Karpas-422 (cell line): ENCODE results near the gene NSUN3. TPM values are rescaled to one million over a fixed set of nuclear protein-coding genes. Genes with fewer than 3 reads are reported as not detected.

Experiments used
- DNase-seq: peaks from one replicate; pipeline ENCODE4 v3.0.0-alpha.2; 2015
- H2AFZ ChIP-seq: fragments of 200-600 bp; sonication (generic); 2 replicates; pipeline ENCODE4 v1.6.1; 2014; ENCODE audit warnings: antibody characterized with exemption, low read length, mixed read lengths
- H3K27ac ChIP-seq: fragments of 200-600 bp; sonication (generic); 2 replicates; pipeline ENCODE4 v1.5.1; 2014; ENCODE audit warnings: mild to moderate bottlenecking, low read length, moderate library complexity
- H3K27me3 ChIP-seq: fragments of 200-600 bp; sonication (generic); 2 replicates; pipeline ENCODE4 v1.6.1; 2014; ENCODE audit warnings: low read length, mixed read lengths
- H3K36me3 ChIP-seq: fragments of 200-600 bp; sonication (generic); 2 replicates; pipeline ENCODE4 v1.6.1; 2014; ENCODE audit warnings: low read length, mixed read lengths; ENCODE audit not compliant: insufficient read depth
- H3K4me1 ChIP-seq: fragments of 200-600 bp; sonication (generic); 2 replicates; pipeline ENCODE4 v1.6.1; 2014; ENCODE audit warnings: mild to moderate bottlenecking, low read length, mixed read lengths
- H3K4me2 ChIP-seq: fragments of 200-600 bp; sonication (generic); 2 replicates; pipeline ENCODE4 v1.6.1; 2014; ENCODE audit warnings: low read length, low read depth, mild to moderate bottlenecking; ENCODE audit not compliant: poor library complexity, severe bottlenecking
- H3K4me3 ChIP-seq: fragments of 200-600 bp; sonication (generic); 2 replicates; pipeline ENCODE4 v1.5.1; 2014; ENCODE audit warnings: mild to moderate bottlenecking, antibody characterized with exemption, low read length, mixed read lengths
- H3K79me2 ChIP-seq: fragments of 200-600 bp; sonication (generic); 2 replicates; pipeline ENCODE4 v1.6.1; 2014; ENCODE audit warnings: mild to moderate bottlenecking, low read length, mixed read lengths
- H3K9ac ChIP-seq: fragments of 200-600 bp; sonication (generic); 2 replicates; pipeline ENCODE4 v1.6.0; 2014; ENCODE audit warnings: low read length
- H3K9me2 ChIP-seq: fragments of 200-600 bp; sonication (generic), shearing (Covaris generic); replicated peaks from 2 replicates; pipeline ENCODE4 v1.6.0; 2014; ENCODE audit warnings: mild to moderate bottlenecking, low read length, moderate library complexity; ENCODE audit not compliant: insufficient read depth
- H3K9me3 ChIP-seq: fragments of 300-700, 200-600 bp; sonication (generic); 2 replicates; pipeline ENCODE4 v1.6.1; 2014; ENCODE audit warnings: low read length, mixed read lengths
- H4K20me1 ChIP-seq: fragments of 200-600 bp; sonication (generic); 2 replicates; pipeline ENCODE4 v1.6.1; 2014; ENCODE audit warnings: mild to moderate bottlenecking, antibody characterized with exemption, low read length, low read depth; ENCODE audit not compliant: insufficient read depth
- total RNA-seq: library from RNA; depleted of rRNA; stranded (reverse); fragments of >200 nt; shearing (Covaris generic); gene quantifications from 2 replicates; pipeline ENCODE4 v1.2.3, GENCODE V29; 2014; ENCODE audit warnings: low replicate concordance

Gene NSUN3
- total RNA-seq, 1 experiment from 2014 or later: 36.9 TPM

GRCh38 chr3:94117729-94118128 lies 54.9 kb downstream of the NSUN3 start:
- H3K36me3 ChIP-seq: peaks cover 3% of the 10 kb centered on the region; the same call in 1 of the 2 replicates
- no peaks in the 10 kb centered on the region for H3K9me2 ChIP-seq
- H3K9me3 ChIP-seq: no peaks in the 10 kb centered on the region
- H3K27me3 ChIP-seq: no peaks in the 10 kb centered on the region
- H3K27ac ChIP-seq: no peak overlapping the region
- peaks cover 11% of the 10 kb centered on the region for H3K4me1 ChIP-seq
- no peak overlapping the region for H3K4me3 ChIP-seq
- H3K79me2 ChIP-seq: 0 out of 2 replicates have a peak, but pooled peaks cover 3% of the 10 kb centered on the region
- H4K20me1 ChIP-seq: no peaks in the 10 kb centered on the region
- no peak overlapping the region for H3K4me2 ChIP-seq
- no peak for DNase-seq
- H3K9ac ChIP-seq: no peak overlapping the region
- no peak overlapping the region for H2AFZ ChIP-seq

- Histone ChIP-seq H3K4me1 (peaks cover 7% of the 10 kb centered on the region), H3K9me3 (no peaks in the 10 kb centered on the region), H3K36me3 (peaks cover 3% of the 10 kb centered on the region; the same call in 1 of the 2 replicates), H3K9ac (no peak overlapping the region), H4K20me1 (no peaks in the 10 kb centered on the region), H3K27me3 (no peaks in the 10 kb centered on the region), H3K4me3 (no peak overlapping the region), H2AFZ (no peak overlapping the region), H3K27ac (no peak overlapping the region), H3K79me2 (0 out of 2 replicates have a peak, but pooled peaks cover 3% of the 10 kb centered on the region), H3K9me2 (no peaks in the 10 kb centered on the region), H3K4me2 (no peak overlapping the region)
- DNase-seq: no peak
Observed at GRCh38 chr3:94118390-94118789, 55.5 kb downstream of the NSUN3 start.

- no peak overlapping the region for H3K4me3 ChIP-seq
- no peaks in the 10 kb centered on the region for H3K27me3 ChIP-seq
- no peak overlapping the region for H2AFZ ChIP-seq
- 0 out of 2 replicates have a peak, but pooled peaks cover 3% of the 10 kb centered on the region for H3K79me2 ChIP-seq
- H3K4me1 ChIP-seq: no peaks in the 10 kb centered on the region
- H4K20me1 ChIP-seq: no peaks in the 10 kb centered on the region
- H3K9ac ChIP-seq: no peak overlapping the region
- H3K4me2 ChIP-seq: no peak overlapping the region
- no peak for DNase-seq
- no peaks in the 10 kb centered on the region for H3K9me2 ChIP-seq
- no peaks in the 10 kb centered on the region for H3K9me3 ChIP-seq
- peaks cover 3% of the 10 kb centered on the region; the same call in 1 of the 2 replicates for H3K36me3 ChIP-seq
- H3K27ac ChIP-seq: no peak overlapping the region
Observed at GRCh38 chr3:94121161-94121560, 58.3 kb downstream of the NSUN3 start.

- no peaks in the 10 kb centered on the region for H3K9me3 ChIP-seq
- H3K27ac ChIP-seq: no peak overlapping the region
- no peak overlapping the region for H3K4me2 ChIP-seq
- no peaks in the 10 kb centered on the region for H3K9me2 ChIP-seq
- H3K4me1 ChIP-seq: no peaks in the 10 kb centered on the region
- no peak for DNase-seq
- H3K9ac ChIP-seq: no peak overlapping the region
- H4K20me1 ChIP-seq: no peaks in the 10 kb centered on the region
- no peaks in the 10 kb centered on the region for H3K79me2 ChIP-seq
- no peak overlapping the region for H3K4me3 ChIP-seq
- H2AFZ ChIP-seq: no peak overlapping the region
- H3K36me3 ChIP-seq: peaks cover 11% of the 10 kb centered on the region; the same call in 1 of the 2 replicates
- H3K27me3 ChIP-seq: no peaks in the 10 kb centered on the region
Observed at GRCh38 chr3:94127115-94127514, 64.3 kb downstream of the NSUN3 start.

- no peaks in the 10 kb centered on the region for H3K4me1 ChIP-seq
- H3K27ac ChIP-seq: no peak overlapping the region
- no peaks in the 10 kb centered on the region for H3K9me2 ChIP-seq
- no peaks in the 10 kb centered on the region for H3K79me2 ChIP-seq
- no peak for DNase-seq
- peaks cover 11% of the 10 kb centered on the region; the same call in 1 of the 2 replicates for H3K36me3 ChIP-seq
- no peak overlapping the region for H3K9ac ChIP-seq
- no peak overlapping the region for H3K4me3 ChIP-seq
- no peak overlapping the region for H3K4me2 ChIP-seq
- no peaks in the 10 kb centered on the region for H4K20me1 ChIP-seq
- no peaks in the 10 kb centered on the region for H3K27me3 ChIP-seq
- no peaks in the 10 kb centered on the region for H3K9me3 ChIP-seq
- no peak overlapping the region for H2AFZ ChIP-seq
Observed at GRCh38 chr3:94130690-94131089, 67.8 kb downstream of the NSUN3 start.

- Histone ChIP-seq H3K79me2 (no peaks in the 10 kb centered on the region), H3K36me3 (0 out of 2 replicates have a peak, but pooled peaks cover 7% of the 10 kb centered on the region), H3K27ac (no peak overlapping the region), H3K9ac (no peak overlapping the region), H3K9me3 (no peaks in the 10 kb centered on the region), H3K4me2 (no peak overlapping the region), H3K9me2 (no peaks in the 10 kb centered on the region), H3K4me3 (no peak overlapping the region), H4K20me1 (no peaks in the 10 kb centered on the region), H3K4me1 (no peaks in the 10 kb centered on the region), H3K27me3 (no peaks in the 10 kb centered on the region), H2AFZ (no peak overlapping the region)
- no peak for DNase-seq
Observed at GRCh38 chr3:94132777-94133176, 69.9 kb downstream of the NSUN3 start.

GRCh38 chr3:94136133-94136532 lies 73.3 kb downstream of the NSUN3 start:
- no peaks in the 10 kb centered on the region for H3K9me2 ChIP-seq
- no peaks in the 10 kb centered on the region for H3K79me2 ChIP-seq
- H3K4me2 ChIP-seq: no peak overlapping the region
- H3K4me3 ChIP-seq: no peak overlapping the region
- H3K27me3 ChIP-seq: no peaks in the 10 kb centered on the region
- no peak for DNase-seq
- H3K36me3 ChIP-seq: no peaks in the 10 kb centered on the region
- H2AFZ ChIP-seq: no peak overlapping the region
- no peaks in the 10 kb centered on the region for H3K4me1 ChIP-seq
- H4K20me1 ChIP-seq: no peaks in the 10 kb centered on the region
- H3K27ac ChIP-seq: no peak overlapping the region
- no peak overlapping the region for H3K9ac ChIP-seq
- no peaks in the 10 kb centered on the region for H3K9me3 ChIP-seq

GRCh38 chr3:94137377-94137776 lies 74.5 kb downstream of the NSUN3 start:
- Histone ChIP-seq H3K79me2 (no peaks in the 10 kb centered on the region), H3K4me1 (no peaks in the 10 kb centered on the region), H3K9me2 (no peaks in the 10 kb centered on the region), H2AFZ (no peak overlapping the region), H4K20me1 (no peaks in the 10 kb centered on the region), H3K36me3 (no peaks in the 10 kb centered on the region), H3K4me3 (no peak overlapping the region), H3K27ac (no peak overlapping the region), H3K4me2 (no peak overlapping the region), H3K9me3 (no peaks in the 10 kb centered on the region), H3K27me3 (no peaks in the 10 kb centered on the region), H3K9ac (no peak overlapping the region)
- DNase-seq: no peak

GRCh38 chr3:94146455-94146854 lies 83.6 kb downstream of the NSUN3 start:
- H3K79me2 ChIP-seq: no peaks in the 10 kb centered on the region
- H3K36me3 ChIP-seq: no peaks in the 10 kb centered on the region
- no peak overlapping the region for H3K4me3 ChIP-seq
- H3K9me2 ChIP-seq: no peaks in the 10 kb centered on the region
- no peak overlapping the region for H2AFZ ChIP-seq
- no peak for DNase-seq
- H3K9ac ChIP-seq: no peak overlapping the region
- H3K4me2 ChIP-seq: no peak overlapping the region
- no peaks in the 10 kb centered on the region for H4K20me1 ChIP-seq
- H3K9me3 ChIP-seq: no peaks in the 10 kb centered on the region
- no peaks in the 10 kb centered on the region for H3K4me1 ChIP-seq
- H3K27ac ChIP-seq: no peak overlapping the region
- H3K27me3 ChIP-seq: no peaks in the 10 kb centered on the region
